GM21528 (cell line): ENCODE data around the gene MYOM1.

Experiments used
- ATAC-seq: cut with Tn5 transposase; IDR thresholded peaks from one replicate; pipeline ENCODE4 v1.9.1; 2021; ENCODE audit warnings: mild to moderate bottlenecking, moderate library complexity; ENCODE audit not compliant: unreplicated experiment, low FRiP score

Gene MYOM1

GRCh38 chr18:3250237-3251107 lies 30.7 kb upstream of the MYOM1 start:
- no peak for ATAC-seq

- no peak for ATAC-seq
These were observed 29.0 kb upstream of the MYOM1 start for GRCh38 chr18:3248658-3249359.

- ATAC-seq, result no peak
These were observed 28.4 kb upstream of the MYOM1 start for GRCh38 chr18:3248062-3248657.

GRCh38 chr18:3247240-3248061 lies 27.7 kb upstream of the MYOM1 start, which contains the start of gene MYL12A:
Gene MYL12A (plus strand): TSS chr18:3247801. CDS start chr18:3253248, 5,447 bp downstream.
- ATAC-seq, result peak; percentile 84

- no peak for ATAC-seq
These were observed 27.0 kb upstream of the MYOM1 start for GRCh38 chr18:3246635-3247239.

GRCh38 chr18:3245853-3246634 lies 26.3 kb upstream of the MYOM1 start:
- peak; percentile 53 for ATAC-seq

- no peak for ATAC-seq
These were observed 25.4 kb upstream of the MYOM1 start for GRCh38 chr18:3245185-3245564.

GRCh38 chr18:3238742-3239141 lies 19.0 kb upstream of the MYOM1 start:
- no peak for ATAC-seq

GRCh38 chr18:3236470-3236869 lies 16.7 kb upstream of the MYOM1 start:
- ATAC-seq, result no peak

GRCh38 chr18:3235846-3236245 lies 16.1 kb upstream of the MYOM1 start:
- no peak for ATAC-seq

GRCh38 chr18:3234457-3234856 lies 14.7 kb upstream of the MYOM1 start:
- no peak for ATAC-seq

GRCh38 chr18:3233433-3234168 lies 13.8 kb upstream of the MYOM1 start:
- ATAC-seq, result no peak

- ATAC-seq, result no peak
These were observed 13.2 kb upstream of the MYOM1 start for GRCh38 chr18:3233004-3233403.

- ATAC-seq, result no peak
These were observed 10.9 kb upstream of the MYOM1 start for GRCh38 chr18:3230401-3231334.

- no peak for ATAC-seq
These were observed 6.3 kb upstream of the MYOM1 start for GRCh38 chr18:3226048-3226447.

GRCh38 chr18:3225588-3225987 lies 5.8 kb upstream of the MYOM1 start:
- no peak for ATAC-seq

- ATAC-seq, result no peak
These were observed 4.5 kb upstream of the MYOM1 start for GRCh38 chr18:3224223-3224622.

GRCh38 chr18:3223356-3223755 lies 3.6 kb upstream of the MYOM1 start:
- ATAC-seq, result no peak
